ENCODE data around the gene SMU1. TPM values are rescaled to one million over a fixed set of nuclear protein-coding genes. Genes with fewer than 3 reads are reported as not detected.

Gene SMU1
- total RNA-seq, 6 experiments from 2014 or later = 20.3 to 22.1 (median 21.6) TPM

- no peaks in the 10 kb centered on the region for H3K9me3 Mint-ChIP-seq
- H3K4me3 Mint-ChIP-seq = no peak overlapping the region
- H3K27ac Mint-ChIP-seq = no peak overlapping the region
- peaks cover 12% of the 10 kb centered on the region; the same call in 1 of the 2 replicates for H3K36me3 Mint-ChIP-seq (ENCODE audit: low read depth)
- H3K27me3 Mint-ChIP-seq (ENCODE audit: insufficient read depth) = peaks cover 2% of the 10 kb centered on the region; the same call in 1 of the 2 replicates
- TF ChIP-seq CTCF (IDR thresholded peaks at IDR 0.05) = no peak
- no peak for DNase-seq
- H3K4me1 Mint-ChIP-seq (ENCODE audit: low read depth) = no peaks in the 10 kb centered on the region
Observed at GRCh38 chr9:33065157-33066076, 11.1 kb downstream of the SMU1 start.

- TF ChIP-seq CTCF (IDR thresholded peaks at IDR 0.05) = no peak
- no peak overlapping the region for H3K4me3 Mint-ChIP-seq
- no peaks in the 10 kb centered on the region for H3K27me3 Mint-ChIP-seq (ENCODE audit: insufficient read depth)
Observed at GRCh38 chr9:33051144-33051543, 25.3 kb downstream of the SMU1 start.

GRCh38 chr9:33049680-33050361, 26.7 kb downstream of the SMU1 start:
- H3K4me1 Mint-ChIP-seq (ENCODE audit: low read depth) = peaks cover 3% of the 10 kb centered on the region
- peaks cover 22% of the 10 kb centered on the region; the same call in 1 of the 2 replicates for H3K36me3 Mint-ChIP-seq (ENCODE audit: low read depth)
- H3K27ac Mint-ChIP-seq = no peak overlapping the region; the same call in 1 of the 2 replicates
- no peak for TF ChIP-seq CTCF (IDR thresholded peaks at IDR 0.05)
- H3K9me3 Mint-ChIP-seq = no peaks in the 10 kb centered on the region
- no peaks in the 10 kb centered on the region for H3K27me3 Mint-ChIP-seq (ENCODE audit: insufficient read depth)
- DNase-seq = no peak
- no peak overlapping the region for H3K4me3 Mint-ChIP-seq

More at GRCh38 chr9:33051144-33051543, 25.3 kb downstream of the SMU1 start:
- DNase-seq = no peak
- no peaks in the 10 kb centered on the region for H3K9me3 Mint-ChIP-seq
- H3K27ac Mint-ChIP-seq = no peak overlapping the region
- H3K36me3 Mint-ChIP-seq (ENCODE audit: low read depth) = peaks cover 22% of the 10 kb centered on the region; the same call in 1 of the 2 replicates
- no peaks in the 10 kb centered on the region for H3K4me1 Mint-ChIP-seq (ENCODE audit: low read depth)

- Mint-ChIP-seq H3K36me3 (ENCODE audit: low read depth) (peaks cover 22% of the 10 kb centered on the region; the same call in 1 of the 2 replicates), H3K4me1 (ENCODE audit: low read depth) (peaks cover 19% of the 10 kb centered on the region), H3K27me3 (ENCODE audit: insufficient read depth) (no peaks in the 10 kb centered on the region; the same call in 1 of the 2 replicates), H3K9me3 (no peaks in the 10 kb centered on the region), H3K4me3 (no peak overlapping the region), H3K27ac (no peak overlapping the region)
- DNase-seq = no peak
- TF ChIP-seq CTCF (IDR thresholded peaks at IDR 0.05) = no peak
Observed at GRCh38 chr9:33048054-33048465, 28.4 kb downstream of the SMU1 start.

- Mint-ChIP-seq H3K27me3 (ENCODE audit: insufficient read depth) (no peaks in the 10 kb centered on the region; the same call in 1 of the 2 replicates), H3K36me3 (ENCODE audit: low read depth) (peaks cover 17% of the 10 kb centered on the region; the same call in 1 of the 2 replicates), H3K9me3 (no peaks in the 10 kb centered on the region), H3K27ac (no peak overlapping the region), H3K4me1 (ENCODE audit: low read depth) (peaks cover 19% of the 10 kb centered on the region), H3K4me3 (no peak overlapping the region)
- no peak for TF ChIP-seq CTCF (IDR thresholded peaks at IDR 0.05)
- DNase-seq = no peak
Observed at GRCh38 chr9:33046061-33046460, 30.4 kb downstream of the SMU1 start.

Data from HFFc6 (cell line).